HCT116 (cell line): Measurements from ENCODE around the gene SLC35G2. TPM values are rescaled to one million over a fixed set of nuclear protein-coding genes. Genes with fewer than 3 reads are reported as not detected.

ENCODE experiments used
- ATAC-seq: fragments of 200-7000 bp; cut with Tn5 transposase; 2 replicates; pipeline ENCODE4 v1.9.1; 2020; ENCODE audit warnings: mild to moderate bottlenecking, moderate library complexity
- BruUV-seq: library from RNA; stranded (reverse); fragments of 400-500 nt; replicated peaks from 2 replicates; lab custom pipeline; 2021; lab: Mats Ljungman, UMichigan
- CTCF ChIA-PET: fragments of 300-600 bp; sonication (Branson Sonifier 250); formaldehyde crosslinking; loops from one replicate; lab custom pipeline; 2021; ENCODE audit warnings: antibody characterized with exemption; lab: Charles Lee
- POLR2A ChIA-PET: fragments of 300-600, 350-600 bp; sonication (Branson Sonifier 250); formaldehyde crosslinking; loops from one replicate; lab custom pipeline; 2021; ENCODE audit warnings: antibody characterized with exemption; lab: Charles Lee
- RAD21 ChIA-PET, 2 experiments: fragments of 300-600 bp; sonication (Branson Sonifier 250); formaldehyde crosslinking; loops; one replicate each; lab custom pipeline; 2023; ENCODE audit warnings: low total read pairs in 2 of 2; ENCODE audit not compliant: uncharacterized antibody in 2 of 2, unreplicated experiment in 2 of 2, low non-redundant PET in 1 of 2; lab: Charles Lee
- DNase-seq: peaks from one replicate; pipeline ENCODE4 v3.0.0-alpha.2; 2010; ENCODE audit warnings: low read depth, low spot score
- H2AFZ ChIP-seq: fragments of 200-600 bp; shearing (Covaris generic), sonication (generic); 2 replicates; pipeline ENCODE4 v1.6.1; 2017; ENCODE audit warnings: low read depth, mixed run types, mixed read lengths, antibody characterized with exemption, low read length; ENCODE audit not compliant: poor library complexity, severe bottlenecking
- H3K27ac ChIP-seq: 2 replicates; pipeline ENCODE4 v1.5.1; 2012; ENCODE audit warnings: low read depth, low read length
- H3K27me3 ChIP-seq: fragments of 200-600 bp; sonication (generic); 2 replicates; pipeline ENCODE4 v1.6.1; 2016; ENCODE audit warnings: mixed run types, low read length, mixed read lengths; ENCODE audit not compliant: insufficient read depth
- H3K36me3 ChIP-seq, 2 experiments: fragments of 200-500 bp in 1 of 2; fragments of 200-600 bp in 1 of 2; sonication (Bioruptor generic) in 1 of 2; sonication (generic) in 1 of 2; 2 replicates each; pipeline versions ENCODE4 v1.5.1 to v1.6.1; 2014 to 2016; ENCODE audit warnings: low read length in 2 of 2, inconsistent platforms in 1 of 2, mixed read lengths in 1 of 2, mixed run types in 1 of 2; ENCODE audit not compliant: insufficient read depth in 2 of 2, control insufficient read depth in 1 of 2
- H3K4me1 ChIP-seq, 2 experiments: fragments of 200-600 bp in 1 of 2; sonication (generic) in 1 of 2; 2 replicates each; pipeline versions ENCODE4 v1.5.1 to v1.6.1; 2012 to 2017; ENCODE audit warnings: low read length in 2 of 2, inconsistent platforms in 1 of 2, mild to moderate bottlenecking in 1 of 2, mixed read lengths in 1 of 2, mixed run types in 1 of 2, moderate library complexity in 1 of 2; ENCODE audit not compliant: insufficient read depth in 2 of 2, control insufficient read depth in 1 of 2
- H3K4me2 ChIP-seq: fragments of 200-600 bp; sonication (generic); 2 replicates; pipeline ENCODE4 v1.6.1; 2017; ENCODE audit warnings: mixed run types, low read length, mixed read lengths
- H3K4me3 ChIP-seq, 2 experiments: fragments of 200-600 bp in 1 of 2; sonication (generic) in 1 of 2; replicated peaks in 1 of 2; 2 replicates each; pipeline ENCODE4 v1.5.1; 2011 to 2016; ENCODE audit warnings: low read length in 2 of 2, control low read depth in 1 of 2, low read depth in 1 of 2, mild to moderate bottlenecking in 1 of 2, mixed read lengths in 1 of 2, mixed run types in 1 of 2
- H3K79me2 ChIP-seq: fragments of 200-600 bp; sonication (generic); 2 replicates; pipeline ENCODE4 v1.6.1; 2017; ENCODE audit warnings: mild to moderate bottlenecking, mixed run types, low read length, moderate library complexity, mixed read lengths; ENCODE audit not compliant: insufficient read depth
- H3K9ac ChIP-seq: fragments of 200-600 bp; sonication (generic); 2 replicates; pipeline ENCODE4 v1.6.1; 2016; ENCODE audit warnings: low read length, mixed read lengths
- H3K9me2 ChIP-seq: fragments of 200-600 bp; sonication (generic), shearing (Covaris generic); 2 replicates; pipeline ENCODE4 v1.6.1; 2017; ENCODE audit warnings: mixed run types, mild to moderate bottlenecking, moderate library complexity; ENCODE audit not compliant: insufficient read depth
- H3K9me3 ChIP-seq, 2 experiments: fragments of 200-500 bp in 1 of 2; fragments of 200-600 bp in 1 of 2; sonication (Bioruptor generic) in 1 of 2; sonication (generic) in 1 of 2; 2 replicates each; pipeline ENCODE4 v1.6.1; 2014 to 2017; ENCODE audit warnings: low read length in 2 of 2, mixed read lengths in 2 of 2, inconsistent platforms in 1 of 2, low read depth in 1 of 2, mild to moderate bottlenecking in 1 of 2, mixed run types in 1 of 2, moderate library complexity in 1 of 2; ENCODE audit not compliant: control insufficient read depth in 1 of 2, insufficient read depth in 1 of 2
- H4K20me1 ChIP-seq: fragments of 200-600 bp; sonication (generic), shearing (Covaris generic); 2 replicates; pipeline ENCODE4 v1.6.1; 2017; ENCODE audit warnings: mixed run types, mild to moderate bottlenecking, moderate library complexity; ENCODE audit not compliant: insufficient read depth
- ATF3 ChIP-seq: IDR thresholded peaks from 2 replicates; pipeline ENCODE4 v1.6.1; 2012
- CBX3 ChIP-seq: IDR thresholded peaks from 2 replicates; pipeline ENCODE4 v1.6.1; 2012; ENCODE audit warnings: low read depth
- CEBPB ChIP-seq: IDR thresholded peaks from 2 replicates; pipeline ENCODE4 v1.6.1; 2012; ENCODE audit warnings: low read depth
- EZH2 ChIP-seq: fragments of 200-600 bp; sonication (generic); IDR thresholded peaks from 2 replicates; pipeline ENCODE4 v1.6.1; 2017; ENCODE audit warnings: antibody characterized with exemption, mixed run types
- EZH2phosphoT487 ChIP-seq: fragments of 200-600 bp; IDR thresholded peaks from 2 replicates; pipeline ENCODE4 v1.6.1; 2018; ENCODE audit warnings: antibody characterized with exemption, borderline replicate concordance
- FOSL1 ChIP-seq: IDR thresholded peaks from 2 replicates; pipeline ENCODE4 v1.6.1; 2012; ENCODE audit warnings: low read depth
- JUND ChIP-seq: IDR thresholded peaks from 2 replicates; pipeline ENCODE4 v1.6.1; 2012
- POLR2A ChIP-seq: IDR thresholded peaks from 2 replicates; pipeline ENCODE4 v1.7.0; 2011; ENCODE audit warnings: borderline replicate concordance; ENCODE audit not compliant: insufficient read depth, insufficient read length; ENCODE audit errors: extremely low read depth
- POLR2AphosphoS5 ChIP-seq: IDR thresholded peaks from 2 replicates; pipeline ENCODE4 v1.6.1; 2011; ENCODE audit warnings: mild to moderate bottlenecking, low read depth, low read length, moderate library complexity
- RAD21 ChIP-seq: IDR thresholded peaks from 2 replicates; pipeline ENCODE4 v1.6.1; 2012; ENCODE audit warnings: low read depth, mild to moderate bottlenecking
- SIN3A ChIP-seq: IDR thresholded peaks from 2 replicates; pipeline ENCODE4 v1.6.1; 2012; ENCODE audit warnings: low read depth
- SP1 ChIP-seq: IDR thresholded peaks from 2 replicates; pipeline ENCODE4 v1.6.1; 2012; ENCODE audit warnings: low read depth
- TCF7L2 ChIP-seq: IDR thresholded peaks from 2 replicates; pipeline ENCODE4 v1.7.0; 2011; ENCODE audit warnings: borderline replicate concordance, inconsistent platforms; ENCODE audit not compliant: insufficient read depth, insufficient read length; ENCODE audit errors: extremely low read depth
- YY1 ChIP-seq: IDR thresholded peaks from 2 replicates; pipeline ENCODE4 v1.6.1; 2011; ENCODE audit warnings: low read length, low read depth, moderate library complexity, mild to moderate bottlenecking; ENCODE audit not compliant: insufficient replicate concordance; ENCODE audit errors: extremely low read depth
- ZFX ChIP-seq: fragments of 450-650 bp; IDR thresholded peaks from 2 replicates; pipeline ENCODE4 v1.6.1; 2017
- ZNF274 ChIP-seq: fragments of 200-500 bp; sonication (Bioruptor generic); IDR thresholded peaks from 2 replicates; pipeline ENCODE4 v1.6.1; 2014; ENCODE audit warnings: mild to moderate bottlenecking, low read depth, low read length, inconsistent platforms
- intact Hi-C: fragments of 100-400 bp; cut with micrococcal nuclease; formaldehyde crosslinking; loops from 2 replicates; pipeline ENCODE4 v1.10.0; 2022
- total RNA-seq: library from RNA; stranded (reverse); gene quantifications from one replicate; pipeline ENCODE4 v1.2.1, GENCODE V29; 2021; ENCODE audit not compliant: unreplicated experiment
- TF ChIP-seq, protein P1 (sequence below): IDR thresholded peaks from 2 replicates; pipeline ENCODE4 v1.6.1; 2011; ENCODE audit warnings: mild to moderate bottlenecking, low read length, moderate library complexity; ENCODE audit not compliant: insufficient replicate concordance; ENCODE audit errors: extremely low read depth
- TF ChIP-seq, protein P2 (sequence below), 3 experiments: fragments of 200-600 bp in 1 of 3; sonication (generic) in 1 of 3; IDR thresholded peaks in 2 of 3; conservative IDR thresholded peaks in 1 of 3; 2 replicates each; pipeline ENCODE4 v1.5.1; 2012 to 2017; ENCODE audit warnings: low read depth in 2 of 3, low read length in 2 of 3, antibody characterized with exemption in 1 of 3, borderline replicate concordance in 1 of 3, control low read depth in 1 of 3, mild to moderate bottlenecking in 1 of 3, mixed read lengths in 1 of 3, mixed run types in 1 of 3, moderate library complexity in 1 of 3; ENCODE audit not compliant: insufficient read depth in 1 of 3
- TF ChIP-seq, protein P3 (sequence below): IDR thresholded peaks from 2 replicates; pipeline ENCODE4 v1.6.1; 2012

Gene SLC35G2
- total RNA-seq, 1 experiment from 2014 or later = 3.3 TPM

- Histone ChIP-seq H3K4me2 (peak within 1 kb of the TSS; percentile 99), H3K27ac (peak within 1 kb of the TSS; percentile 90), H3K9ac (peak within 1 kb of the TSS; percentile 88), H3K79me2 (peaks cover 43% of the 10 kb centered on the region), H4K20me1 (peaks cover 6% of the 10 kb centered on the region), H2AFZ (peak within 1 kb of the TSS; percentile 86), H3K4me3 (peak within 1 kb of the TSS; percentile 89 to 97), H3K36me3 (no peaks in the 10 kb centered on the region), H3K9me2 (no peaks in the 10 kb centered on the region), H3K4me1 (peaks cover 9 to 20% of the 10 kb centered on the region in 2 experiments; a peak in 3 of 4 replicates), H3K27me3 (no peaks in the 10 kb centered on the region), H3K9me3 (no peaks in the 10 kb centered on the region)
- ChIA-PET CTCF (interaction anchor here (0.6 to 3.1 kb wide), 4 partner anchors 36 to 819 kb away, joined by 3 to 10 read pairs (median 4); partner anchors contain the start of gene STAG1), RAD21 (interaction anchor here in 1 of 2 experiments (0.9 to 1.5 kb wide), 3 partner anchors 94 to 152 kb away, joined by 3 to 4 read pairs (median 4); partner anchors contain the start of gene STAG1), POLR2A (interaction anchor here (0.6 to 2.1 kb wide), 12 partner anchors 8 to 110 kb away, joined by 3 to 13 read pairs (median 4); partner anchors contain the start of genes IL20RB and STAG1)
- peak; percentile 97 for ATAC-seq
- intact Hi-C loops = loop anchor here (2.0 to 5.0 kb wide), 2 partner anchors 95 to 109 kb away; partner anchors contain the start of genes IL20RB and STAG1
- BruUV-seq = no TSS peak
- peak; percentile 94 for DNase-seq
- TF ChIP-seq ZNF274 (no peak), CBX3 (peak; percentile 78), ZFX (peak; percentile 80), FOSL1 (no peak), JUND (no peak), EZH2 (no peak), TCF7L2 (no peak), YY1 (peak; percentile 60), SP1 (peak; percentile 86), RAD21 (peak; percentile 20; the same call in 1 of the 2 replicates), POLR2AphosphoS5 (peak; percentile 94), CEBPB (no peak), SIN3A (peak; percentile 98), POLR2A (peak; percentile 82), ATF3 (no peak), EZH2phosphoT487 (no peak)
- TF ChIP-seq, protein P1, sequence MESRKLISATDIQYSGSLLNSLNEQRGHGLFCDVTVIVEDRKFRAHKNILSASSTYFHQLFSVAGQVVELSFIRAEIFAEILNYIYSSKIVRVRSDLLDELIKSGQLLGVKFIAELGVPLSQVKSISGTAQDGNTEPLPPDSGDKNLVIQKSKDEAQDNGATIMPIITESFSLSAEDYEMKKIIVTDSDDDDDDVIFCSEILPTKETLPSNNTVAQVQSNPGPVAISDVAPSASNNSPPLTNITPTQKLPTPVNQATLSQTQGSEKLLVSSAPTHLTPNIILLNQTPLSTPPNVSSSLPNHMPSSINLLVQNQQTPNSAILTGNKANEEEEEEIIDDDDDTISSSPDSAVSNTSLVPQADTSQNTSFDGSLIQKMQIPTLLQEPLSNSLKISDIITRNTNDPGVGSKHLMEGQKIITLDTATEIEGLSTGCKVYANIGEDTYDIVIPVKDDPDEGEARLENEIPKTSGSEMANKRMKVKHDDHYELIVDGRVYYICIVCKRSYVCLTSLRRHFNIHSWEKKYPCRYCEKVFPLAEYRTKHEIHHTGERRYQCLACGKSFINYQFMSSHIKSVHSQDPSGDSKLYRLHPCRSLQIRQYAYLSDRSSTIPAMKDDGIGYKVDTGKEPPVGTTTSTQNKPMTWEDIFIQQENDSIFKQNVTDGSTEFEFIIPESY = no peak
- TF ChIP-seq, protein P2, sequence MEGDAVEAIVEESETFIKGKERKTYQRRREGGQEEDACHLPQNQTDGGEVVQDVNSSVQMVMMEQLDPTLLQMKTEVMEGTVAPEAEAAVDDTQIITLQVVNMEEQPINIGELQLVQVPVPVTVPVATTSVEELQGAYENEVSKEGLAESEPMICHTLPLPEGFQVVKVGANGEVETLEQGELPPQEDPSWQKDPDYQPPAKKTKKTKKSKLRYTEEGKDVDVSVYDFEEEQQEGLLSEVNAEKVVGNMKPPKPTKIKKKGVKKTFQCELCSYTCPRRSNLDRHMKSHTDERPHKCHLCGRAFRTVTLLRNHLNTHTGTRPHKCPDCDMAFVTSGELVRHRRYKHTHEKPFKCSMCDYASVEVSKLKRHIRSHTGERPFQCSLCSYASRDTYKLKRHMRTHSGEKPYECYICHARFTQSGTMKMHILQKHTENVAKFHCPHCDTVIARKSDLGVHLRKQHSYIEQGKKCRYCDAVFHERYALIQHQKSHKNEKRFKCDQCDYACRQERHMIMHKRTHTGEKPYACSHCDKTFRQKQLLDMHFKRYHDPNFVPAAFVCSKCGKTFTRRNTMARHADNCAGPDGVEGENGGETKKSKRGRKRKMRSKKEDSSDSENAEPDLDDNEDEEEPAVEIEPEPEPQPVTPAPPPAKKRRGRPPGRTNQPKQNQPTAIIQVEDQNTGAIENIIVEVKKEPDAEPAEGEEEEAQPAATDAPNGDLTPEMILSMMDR (IDR thresholded peaks at IDR 0.05 in 2 of 3, conservative IDR thresholded peaks at IDR 0.05 in 1 of 3; ENCODE audit: borderline replicate concordance in 1 of 3, insufficient read depth in 1 of 3, low read depth in 2 of 3, low read length in 2 of 3) = peak in 2 of 3 experiments; percentile 12 to 17; a peak in 3 of 6 replicates
- TF ChIP-seq, protein P3, sequence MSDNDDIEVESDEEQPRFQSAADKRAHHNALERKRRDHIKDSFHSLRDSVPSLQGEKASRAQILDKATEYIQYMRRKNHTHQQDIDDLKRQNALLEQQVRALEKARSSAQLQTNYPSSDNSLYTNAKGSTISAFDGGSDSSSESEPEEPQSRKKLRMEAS = peak; percentile 99
These were observed 43.1 kb downstream of the SLC35G2 start, which contains the start of gene NCK1 for GRCh38 chr3:136861890-136862616. TSS of gene NCK1 (plus strand) at chr3:136862208. CDS start at chr3:136928002, 65,794 bp downstream.
